Gastroesophageal sphincter (tissue), 4 donors: Measurements from ENCODE around the gene CCDC85B. TPM values are rescaled to one million over a fixed set of nuclear protein-coding genes. Genes with fewer than 3 reads are reported as not detected.

Source experiments
- ATAC-seq: fragments of 150-250 bp; one replicate; pipeline ENCODE4 v1.9.1; 2016; ENCODE audit warnings: mild to moderate bottlenecking, moderate library complexity
- H3K27ac ChIP-seq, 4 donors: fragments of 200-600 bp; sonication (generic) in 3 of 4; 1 replicate in 3 of 4; 2 replicates in 1 of 4; pipeline ENCODE4 v1.5.1; 2016 to 2019
- H3K27me3 ChIP-seq: fragments of 200-600 bp; sonication (generic); one replicate; pipeline ENCODE4 v1.5.1; 2019
- H3K36me3 ChIP-seq, 2 donors: fragments of 200-600 bp; sonication (generic); one replicate each; pipeline ENCODE4 v1.5.1; 2019; ENCODE audit warnings: control low read depth in 1 of 2
- H3K4me1 ChIP-seq, 3 donors: fragments of 200-600 bp; sonication (generic); 1 replicate in 2 of 3; 2 replicates in 1 of 3; pipeline ENCODE4 v1.5.1; 2016 to 2019; ENCODE audit warnings: control low read depth in 2 of 3
- H3K4me3 ChIP-seq, 2 donors: fragments of 200-600 bp; sonication (generic); one replicate each; pipeline ENCODE4 v1.5.1; 2019; ENCODE audit warnings: mild to moderate bottlenecking in 1 of 2, moderate library complexity in 1 of 2
- H3K9me3 ChIP-seq, 3 donors: fragments of 200-600 bp; sonication (generic); one replicate each; pipeline ENCODE4 v1.5.1; 2017 to 2019; ENCODE audit warnings: control low read depth in 2 of 3
- EP300 ChIP-seq: sonication (generic); formaldehyde crosslinking; IDR thresholded peaks from one replicate; pipeline ENCODE4 v1.6.1; 2017; ENCODE audit warnings: antibody characterized with exemption, mild to moderate bottlenecking
- POLR2A ChIP-seq, 2 donors: fragments of 450-650 bp; IDR thresholded peaks; one replicate each; pipeline ENCODE4 v1.6.1; 2017; ENCODE audit warnings: antibody characterized with exemption in 2 of 2, mild to moderate bottlenecking in 2 of 2, moderate library complexity in 1 of 2
- POLR2AphosphoS5 ChIP-seq: sonication (generic); formaldehyde crosslinking; IDR thresholded peaks from one replicate; pipeline ENCODE4 v1.6.1; 2017; ENCODE audit warnings: antibody characterized with exemption
- WGBS, 2 donors: methylation state at CpG; one replicate each; pipeline ENCODE4 v1.1.5; 2018; ENCODE audit warnings: low coverage in 1 of 2; 5-methylcytosine and 5-hydroxymethylcytosine counted together
- total RNA-seq, 4 donors: library from RNA; depleted of rRNA; stranded (reverse); fragments of >200 nt; gene quantifications; one replicate each; pipeline ENCODE4 v1.1.0, GENCODE V29; 2016
- TF ChIP-seq, protein P1 (sequence below), 4 experiments: fragments of 200-600 bp in 2 of 4; fragments of 450-650 bp in 2 of 4; sonication (generic) in 1 of 4; IDR thresholded peaks; one replicate each; pipeline ENCODE4 v1.5.1; 2017 to 2019; ENCODE audit warnings: antibody characterized with exemption in 4 of 4, mild to moderate bottlenecking in 2 of 4, moderate library complexity in 2 of 4

CCDC85B gene
- total RNA-seq, 4 donors from 2014 or later: 68.7 to 111 (median 77.7) TPM

DNA sequence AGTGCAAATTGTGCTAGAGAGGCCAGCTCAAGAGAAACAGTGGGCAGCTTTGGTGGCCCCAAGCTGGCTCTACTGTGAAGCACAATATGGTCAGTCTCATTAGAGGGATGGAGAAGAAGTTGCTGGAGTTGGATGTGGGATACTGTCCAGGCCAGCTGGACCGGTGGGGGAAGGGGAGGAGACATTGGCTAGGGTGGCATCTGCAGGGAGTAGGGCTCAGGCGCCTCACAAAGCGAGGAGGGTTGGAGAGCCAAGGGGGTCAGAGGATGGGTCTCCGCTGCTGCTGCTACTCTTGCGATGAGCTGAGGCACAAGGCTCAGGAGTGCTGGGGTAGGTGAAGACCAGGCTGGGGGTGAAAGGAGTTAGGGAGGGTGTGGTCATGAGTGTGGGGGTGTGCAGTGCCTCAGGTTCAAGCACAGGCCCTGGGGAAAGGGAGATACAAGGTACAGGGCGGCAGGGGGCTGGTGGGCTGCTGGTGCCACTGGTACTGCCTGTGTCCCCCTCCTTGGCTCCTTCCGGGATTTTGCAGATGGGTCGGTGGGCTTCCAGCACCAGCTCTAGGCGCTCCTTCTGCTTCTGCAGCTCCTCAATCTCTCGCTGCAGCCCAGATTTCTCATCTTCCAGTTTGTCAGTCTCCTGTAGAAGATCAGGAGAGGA lies 2.3 kb downstream of the CCDC85B start:
- H3K9me3 ChIP-seq: no peaks in the 10 kb centered on the region
- peak overlapping the region; percentile 82 to 99 (median 95) for H3K27ac ChIP-seq
- H3K4me3 ChIP-seq: peak overlapping the region in 1 of 2 donors; percentile 86
- no peak for TF ChIP-seq POLR2A (IDR thresholded peaks at IDR 0.05)
- TF ChIP-seq EP300: no peak
- TF ChIP-seq, protein P1, sequence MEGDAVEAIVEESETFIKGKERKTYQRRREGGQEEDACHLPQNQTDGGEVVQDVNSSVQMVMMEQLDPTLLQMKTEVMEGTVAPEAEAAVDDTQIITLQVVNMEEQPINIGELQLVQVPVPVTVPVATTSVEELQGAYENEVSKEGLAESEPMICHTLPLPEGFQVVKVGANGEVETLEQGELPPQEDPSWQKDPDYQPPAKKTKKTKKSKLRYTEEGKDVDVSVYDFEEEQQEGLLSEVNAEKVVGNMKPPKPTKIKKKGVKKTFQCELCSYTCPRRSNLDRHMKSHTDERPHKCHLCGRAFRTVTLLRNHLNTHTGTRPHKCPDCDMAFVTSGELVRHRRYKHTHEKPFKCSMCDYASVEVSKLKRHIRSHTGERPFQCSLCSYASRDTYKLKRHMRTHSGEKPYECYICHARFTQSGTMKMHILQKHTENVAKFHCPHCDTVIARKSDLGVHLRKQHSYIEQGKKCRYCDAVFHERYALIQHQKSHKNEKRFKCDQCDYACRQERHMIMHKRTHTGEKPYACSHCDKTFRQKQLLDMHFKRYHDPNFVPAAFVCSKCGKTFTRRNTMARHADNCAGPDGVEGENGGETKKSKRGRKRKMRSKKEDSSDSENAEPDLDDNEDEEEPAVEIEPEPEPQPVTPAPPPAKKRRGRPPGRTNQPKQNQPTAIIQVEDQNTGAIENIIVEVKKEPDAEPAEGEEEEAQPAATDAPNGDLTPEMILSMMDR (IDR thresholded peaks at IDR 0.05): no peak
- TF ChIP-seq POLR2AphosphoS5: no peak
- H3K36me3 ChIP-seq: no peaks in the 10 kb centered on the region
- H3K27me3 ChIP-seq: no peaks in the 10 kb centered on the region
- ATAC-seq: no peak
- 76 to 82% methylated on average over 5 to 6 of the region's 10 CpGs for WGBS, 2 donors
- H3K4me1 ChIP-seq: peaks cover 0 to 61% (median 30%) of the 10 kb centered on the region in 3 donors

DNA sequence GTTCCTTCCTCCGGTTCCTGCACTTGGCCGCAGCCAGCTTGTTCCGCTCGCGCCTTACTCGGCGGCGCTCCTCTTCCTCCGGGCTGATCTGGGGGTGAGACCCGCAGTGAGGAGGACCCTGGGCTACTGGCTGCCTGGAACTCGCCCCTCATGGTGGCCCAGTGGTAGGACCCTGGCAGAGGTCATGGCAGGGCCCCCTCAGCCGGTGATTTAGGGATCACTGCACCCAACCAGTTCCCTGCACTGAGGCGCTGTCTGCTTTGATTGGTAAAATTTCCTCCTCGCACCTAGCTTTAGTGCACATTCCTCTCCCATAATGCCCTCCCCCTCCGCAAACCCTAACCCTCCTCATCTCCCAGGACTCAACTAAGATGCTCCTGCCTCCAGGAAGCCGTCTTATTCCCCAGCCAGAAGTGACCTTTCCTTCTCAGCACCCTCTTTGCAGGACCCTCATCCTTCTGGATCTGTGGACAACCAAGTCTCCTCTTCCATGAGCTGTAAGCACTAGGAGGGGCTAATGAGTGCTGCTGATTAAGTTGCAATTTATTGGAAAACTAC lies 3.6 kb downstream of the CCDC85B start:
- Histone ChIP-seq H3K9me3 (no peaks in the 10 kb centered on the region), H3K4me1 (peaks cover 0 to 54% (median 30%) of the 10 kb centered on the region in 3 donors), H3K36me3 (no peaks in the 10 kb centered on the region), H3K27ac (peak overlapping the region; percentile 65 to 99 (median 95)), H3K4me3 (peak overlapping the region in 1 of 2 donors; percentile 26), H3K27me3 (peaks cover 3% of the 10 kb centered on the region)
- no peak for TF ChIP-seq EP300
- no peak for TF ChIP-seq POLR2AphosphoS5
- TF ChIP-seq, protein P1 (IDR thresholded peaks at IDR 0.05): no peak
- TF ChIP-seq POLR2A (IDR thresholded peaks at IDR 0.05): peak; percentile 14 to 26
- no peak for ATAC-seq
- 49 to 94% methylated on average over 2 to 4 of the region's 16 CpGs for WGBS, 2 donors

DNA sequence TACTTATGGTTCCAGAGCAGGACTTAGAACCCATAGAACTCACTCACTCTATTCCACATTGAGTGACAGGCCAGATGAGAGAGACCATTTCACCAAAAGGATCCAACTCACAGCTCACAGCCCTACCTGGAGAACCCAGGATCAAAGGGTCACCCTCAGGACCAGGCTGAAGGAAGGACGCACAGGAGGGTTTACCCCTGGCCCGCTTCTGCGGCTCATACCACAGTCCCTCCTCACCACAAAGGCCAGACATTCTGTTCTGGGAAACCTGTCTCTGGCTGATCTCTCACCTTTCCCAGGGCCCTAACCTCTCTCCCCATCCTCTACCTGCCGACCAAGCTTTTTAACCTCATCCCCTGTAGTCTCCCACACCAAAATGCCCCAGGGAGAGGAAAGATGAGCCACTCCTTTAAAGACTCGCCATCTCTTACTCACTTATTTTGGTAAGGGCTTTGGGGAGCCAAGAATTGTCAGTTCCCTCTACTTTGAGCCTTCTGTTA lies 5.1 kb downstream of the CCDC85B start:
- ATAC-seq: no peak
- 91 to 95% methylated on average over 4 to 5 of the region's 5 CpGs for WGBS, 2 donors
- no peak overlapping the region for H3K4me3 ChIP-seq
- no peaks in the 10 kb centered on the region for H3K9me3 ChIP-seq
- H3K4me1 ChIP-seq: peaks cover 0 to 55% (median 28%) of the 10 kb centered on the region in 3 donors
- TF ChIP-seq, protein P1 (IDR thresholded peaks at IDR 0.05): no peak
- no peak for TF ChIP-seq POLR2AphosphoS5
- no peak for TF ChIP-seq POLR2A (IDR thresholded peaks at IDR 0.05)
- TF ChIP-seq EP300: no peak
- peaks cover 13% of the 10 kb centered on the region for H3K27me3 ChIP-seq
- no peaks in the 10 kb centered on the region for H3K36me3 ChIP-seq
- no peak overlapping the region for H3K27ac ChIP-seq

DNA sequence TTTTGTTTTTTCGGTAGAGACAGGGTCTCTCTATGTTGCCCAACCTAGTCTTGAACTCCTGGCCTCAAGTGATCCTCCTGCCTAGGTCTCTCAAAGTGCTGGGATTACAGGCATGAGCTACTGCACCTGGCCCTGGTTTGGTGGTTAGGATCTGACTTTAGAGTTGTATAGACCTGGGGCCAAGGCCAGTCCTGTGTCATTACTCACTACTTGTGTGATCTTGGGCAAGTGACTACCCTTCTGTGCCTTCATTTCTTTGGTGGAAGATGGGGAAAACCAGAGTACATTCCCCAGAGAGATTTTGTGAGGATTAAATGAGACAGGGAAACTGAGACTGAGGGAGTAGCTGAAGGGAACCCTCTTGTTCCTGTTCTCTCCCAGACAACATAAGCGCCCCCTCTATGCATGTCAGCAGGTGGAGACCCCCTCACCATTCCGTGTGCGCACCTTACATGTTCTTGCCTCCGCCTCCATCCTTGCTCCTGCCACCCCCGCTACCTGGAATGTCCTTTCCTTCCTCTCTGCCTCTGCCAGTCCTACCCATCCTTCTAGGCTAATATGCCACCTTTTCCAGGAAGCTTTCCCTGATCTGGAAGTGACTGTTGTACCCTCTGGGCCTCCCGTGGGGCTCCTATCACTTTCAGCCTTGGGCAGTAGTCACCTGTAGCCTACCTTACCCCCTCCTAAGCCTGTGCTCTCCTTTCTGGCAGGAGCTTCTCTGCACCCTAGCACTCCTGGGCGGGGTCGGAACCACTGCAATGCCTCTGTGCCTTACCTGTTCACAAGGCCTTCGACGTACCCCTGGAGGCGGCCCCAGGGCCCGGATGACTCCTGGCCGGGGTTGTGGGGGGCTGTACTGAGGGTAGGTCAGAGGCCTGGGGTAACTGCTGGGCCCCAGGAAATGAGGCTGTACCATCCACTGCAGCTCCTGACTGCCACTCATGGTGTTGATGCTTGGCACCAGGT lies 5.8 kb downstream of the CCDC85B start:
- Histone ChIP-seq H3K4me1 (peaks cover 0 to 52% (median 28%) of the 10 kb centered on the region in 3 donors), H3K4me3 (no peak overlapping the region), H3K9me3 (no peaks in the 10 kb centered on the region), H3K36me3 (no peaks in the 10 kb centered on the region), H3K27me3 (peaks cover 13% of the 10 kb centered on the region), H3K27ac (peak overlapping the region in 1 of 4 donors; percentile 11)
- no peak for ATAC-seq
- TF ChIP-seq, protein P1 (IDR thresholded peaks at IDR 0.05): no peak
- TF ChIP-seq EP300 (no peak), POLR2A (IDR thresholded peaks at IDR 0.05) (no peak), POLR2AphosphoS5 (no peak)
- 90 to 94% methylated on average over 5 to 6 of the region's 14 CpGs for WGBS, 2 donors
